GM21825 (cell line): ENCODE results near the gene TMPRSS6.
"Not testable (repeated sequence)": the region's sequence is repeated elsewhere in the genome, so short reads cannot be mapped to it uniquely, and the experiment has no call there.

Source experiments
- ATAC-seq: cut with Tn5 transposase; IDR thresholded peaks from one replicate; pipeline ENCODE4 v1.9.1; 2021; ENCODE audit warnings: mild to moderate bottlenecking, moderate library complexity; ENCODE audit not compliant: unreplicated experiment

TMPRSS6 gene

GRCh38 chr22:37090920-37091695, 18.4 kb downstream of the TMPRSS6 start:
- ATAC-seq = no peak

- no peak for ATAC-seq
Measured at GRCh38 chr22:37089434-37089833, 20.1 kb downstream of the TMPRSS6 start.

GRCh38 chr22:37088750-37089408, 20.6 kb downstream of the TMPRSS6 start:
- no peak for ATAC-seq

GRCh38 chr22:37088108-37088605, 21.4 kb downstream of the TMPRSS6 start:
- ATAC-seq = no peak

- no peak for ATAC-seq
Measured at GRCh38 chr22:37086184-37086583, 23.3 kb downstream of the TMPRSS6 start.

- ATAC-seq = no peak
Measured at GRCh38 chr22:37084385-37084784, 25.1 kb downstream of the TMPRSS6 start.

- ATAC-seq = no peak
Measured at GRCh38 chr22:37083914-37084313, 25.6 kb downstream of the TMPRSS6 start.

GRCh38 chr22:37082251-37082873, 27.2 kb downstream of the TMPRSS6 start:
- no peak for ATAC-seq

- no peak for ATAC-seq
Measured at GRCh38 chr22:37080838-37081237, 28.7 kb downstream of the TMPRSS6 start.

- no peak for ATAC-seq
Measured at GRCh38 chr22:37080438-37080837, 29.1 kb downstream of the TMPRSS6 start.

GRCh38 chr22:37079668-37080171, 29.8 kb downstream of the TMPRSS6 start:
- ATAC-seq = no peak

- no peak for ATAC-seq
Measured at GRCh38 chr22:37079158-37079557, 30.4 kb downstream of the TMPRSS6 start.

GRCh38 chr22:37077802-37078448, 31.6 kb downstream of the TMPRSS6 start:
- no peak for ATAC-seq

GRCh38 chr22:37075822-37076433, 33.6 kb downstream of the TMPRSS6 start:
- ATAC-seq = no peak

GRCh38 chr22:37075046-37075445, 34.5 kb downstream of the TMPRSS6 start:
- no peak for ATAC-seq

- no peak for ATAC-seq
Measured at GRCh38 chr22:37074537-37074936, 35.0 kb downstream of the TMPRSS6 start.

- ATAC-seq = no peak
Measured at GRCh38 chr22:37072673-37073072, 36.8 kb downstream of the TMPRSS6 start.

GRCh38 chr22:37071850-37072592, 37.5 kb downstream of the TMPRSS6 start:
- ATAC-seq = not testable (repeated sequence)

GRCh38 chr22:37070744-37071143, 38.8 kb downstream of the TMPRSS6 start:
- ATAC-seq = no peak

- ATAC-seq = no peak
Measured at GRCh38 chr22:37070334-37070733, 39.2 kb downstream of the TMPRSS6 start.
